ENCODE results near the gene CKAP2L.
A peak's percentile ranks its signal among the peaks of the same experiment; 100 is the strongest.
"Not testable (repeated sequence)": the region's sequence is repeated elsewhere in the genome, so short reads cannot be mapped to it uniquely, and the experiment has no call there.

Gene CKAP2L

DNA sequence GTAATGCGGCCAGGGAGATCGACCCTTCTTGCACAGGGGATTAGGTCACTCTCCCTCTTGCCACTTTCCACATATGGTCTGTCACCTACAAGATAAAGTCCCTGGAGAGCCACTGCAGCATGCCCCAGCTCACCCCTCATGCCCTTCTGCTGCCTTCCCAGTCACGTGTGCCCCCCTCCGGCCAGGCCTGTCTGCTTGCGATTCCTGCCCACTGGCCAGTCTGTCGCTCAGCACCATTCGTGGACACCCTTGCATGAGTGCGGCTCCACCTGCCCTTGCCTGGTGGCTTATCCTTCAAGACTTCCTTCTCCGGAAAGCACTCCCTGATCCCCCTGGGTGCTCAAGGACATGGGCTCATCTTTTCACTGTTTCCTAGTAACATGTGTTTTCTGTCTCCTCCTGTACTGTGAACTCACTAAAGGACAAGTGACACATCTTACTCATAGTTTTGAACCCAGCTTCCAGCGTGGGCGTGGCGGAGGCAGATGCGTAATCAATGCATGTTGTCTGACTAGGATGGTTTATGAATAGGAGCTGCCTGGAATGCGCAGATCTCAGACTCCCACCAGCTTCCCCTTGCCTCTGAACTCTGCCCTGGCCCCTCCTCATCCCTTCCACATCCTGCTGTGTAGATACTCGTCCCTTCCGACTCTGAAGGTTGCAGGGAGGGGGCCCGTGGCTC, 51.4 kb downstream of the CKAP2L start:
- no peak for DNase-seq (ENCODE audit: extremely low read depth in 1 of 2, low read depth in 1 of 2)

DNA sequence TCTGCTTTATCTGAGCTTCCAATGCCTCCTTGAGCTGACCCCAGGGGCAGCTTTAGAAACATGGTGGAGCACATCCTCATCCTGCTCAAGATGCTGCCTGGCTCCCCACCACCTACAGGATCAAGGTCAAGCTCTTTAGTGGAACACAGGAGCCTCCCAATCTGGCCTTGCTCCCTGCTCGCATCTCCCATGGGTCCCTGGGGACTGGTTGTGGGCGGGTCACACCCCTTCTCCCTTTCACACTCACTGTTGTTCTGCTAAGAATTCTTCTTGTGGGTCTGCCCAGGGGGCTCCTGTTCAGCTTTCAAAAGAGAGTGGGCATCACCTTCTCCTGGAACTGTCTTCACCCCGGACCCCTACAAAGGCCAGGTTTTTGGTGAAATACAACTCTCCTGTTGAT, 51.9 kb downstream of the CKAP2L start:
- no peak for DNase-seq (ENCODE audit: extremely low read depth in 1 of 2, low read depth in 1 of 2)

DNA sequence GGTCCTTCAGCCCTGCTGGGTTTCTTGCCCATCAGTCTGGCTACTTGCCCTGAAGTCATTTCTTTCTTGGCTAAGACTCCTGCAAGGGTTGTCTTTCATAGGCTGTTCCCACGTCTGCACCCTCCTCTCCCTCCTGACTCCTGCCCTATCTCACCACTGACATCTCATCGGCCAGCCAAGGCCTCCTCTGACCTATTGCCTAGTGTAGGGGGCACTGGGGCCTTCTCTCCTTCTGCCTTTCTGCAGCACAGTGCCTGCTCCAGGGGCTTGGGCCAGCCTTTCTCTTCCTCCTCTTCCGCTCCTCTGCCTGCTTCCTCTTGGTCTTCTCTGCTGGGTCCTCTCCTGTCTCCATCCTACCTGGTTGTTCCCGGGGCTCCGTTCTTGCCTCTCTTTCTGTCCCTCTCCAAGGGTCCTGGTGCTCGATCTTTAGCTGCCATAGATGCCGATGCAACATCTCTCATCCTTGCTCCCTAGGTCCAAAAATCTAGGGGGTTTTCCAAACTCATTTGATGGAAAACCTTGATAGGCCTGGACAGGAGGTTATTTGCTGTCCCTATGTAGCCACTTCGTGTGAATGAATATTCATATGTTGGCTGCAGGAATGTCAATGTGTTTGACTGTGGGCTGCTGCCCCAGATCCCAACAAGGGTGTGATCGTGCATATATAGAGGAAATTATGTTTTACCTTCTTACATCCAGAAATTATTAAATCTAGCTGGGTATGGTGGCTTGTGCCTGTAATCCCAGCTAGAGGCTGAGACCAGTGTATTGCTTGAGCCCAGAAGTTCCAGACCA, 53.3 kb downstream of the CKAP2L start:
- DNase-seq (ENCODE audit: extremely low read depth in 1 of 2, low read depth in 1 of 2), result no peak

DNA sequence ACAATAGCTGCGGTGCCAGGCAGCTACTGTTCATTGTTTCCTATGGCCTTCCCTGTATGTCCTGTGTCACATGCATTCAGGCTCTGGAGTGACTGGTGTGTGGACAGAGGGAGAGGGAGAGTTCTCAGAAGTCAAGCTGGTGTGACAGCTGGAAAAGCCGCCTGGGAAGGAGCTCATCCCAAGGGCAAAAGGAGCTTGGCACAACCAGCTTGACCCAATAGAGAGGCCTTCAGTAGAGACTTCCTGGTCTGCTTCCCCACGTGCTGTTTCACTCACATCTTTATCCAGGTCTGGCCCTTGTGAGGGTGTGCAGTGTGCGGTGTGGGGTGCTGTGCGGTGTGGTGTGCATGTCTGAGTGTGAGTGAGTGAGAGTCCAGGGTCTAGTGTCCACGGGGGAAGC, 54.7 kb downstream of the CKAP2L start:
- DNase-seq (ENCODE audit: extremely low read depth in 1 of 2, low read depth in 1 of 2), result no peak

DNA sequence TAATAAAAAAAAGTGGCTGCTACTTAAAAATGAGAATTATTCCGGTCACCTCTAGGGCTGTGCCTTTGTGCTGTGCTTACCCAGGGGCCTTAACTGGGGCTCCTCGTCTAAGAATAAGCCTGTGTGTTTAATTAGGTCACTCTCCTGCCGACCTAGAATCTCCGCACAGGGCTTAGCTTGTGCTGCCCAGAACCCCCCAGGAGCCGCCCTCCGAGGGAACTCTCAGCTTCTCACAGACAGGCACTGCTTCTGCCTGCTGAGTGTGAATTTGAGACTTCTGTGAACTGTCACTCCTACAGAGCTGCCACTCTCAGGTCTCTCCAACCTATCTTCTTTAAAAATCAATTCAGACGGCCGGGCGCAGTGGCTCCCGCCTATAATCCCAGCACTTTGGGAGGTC, 55.4 kb downstream of the CKAP2L start:
- DNase-seq (ENCODE audit: extremely low read depth in 1 of 2, low read depth in 1 of 2), result no peak

DNA sequence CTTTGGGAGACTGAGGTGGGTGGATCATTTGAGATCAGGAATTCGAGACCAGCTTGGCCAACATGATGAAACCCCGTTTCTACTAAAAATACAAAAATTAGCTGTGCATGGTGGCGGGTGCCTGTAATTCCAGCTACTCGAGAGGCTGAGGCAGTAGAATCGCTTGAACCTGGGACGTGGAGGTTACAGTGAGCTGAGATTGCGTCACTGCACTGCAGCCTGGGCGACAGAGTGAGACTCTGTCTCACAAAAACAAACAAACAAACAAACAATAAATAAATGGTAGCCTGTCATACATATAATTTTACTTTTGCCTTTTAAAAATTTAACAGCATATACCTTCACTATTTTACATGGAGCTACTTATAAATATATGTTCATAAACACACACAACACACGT, 57.5 kb downstream of the CKAP2L start:
- not testable (repeated sequence) for DNase-seq (ENCODE audit: extremely low read depth in 1 of 2, low read depth in 1 of 2)

DNA sequence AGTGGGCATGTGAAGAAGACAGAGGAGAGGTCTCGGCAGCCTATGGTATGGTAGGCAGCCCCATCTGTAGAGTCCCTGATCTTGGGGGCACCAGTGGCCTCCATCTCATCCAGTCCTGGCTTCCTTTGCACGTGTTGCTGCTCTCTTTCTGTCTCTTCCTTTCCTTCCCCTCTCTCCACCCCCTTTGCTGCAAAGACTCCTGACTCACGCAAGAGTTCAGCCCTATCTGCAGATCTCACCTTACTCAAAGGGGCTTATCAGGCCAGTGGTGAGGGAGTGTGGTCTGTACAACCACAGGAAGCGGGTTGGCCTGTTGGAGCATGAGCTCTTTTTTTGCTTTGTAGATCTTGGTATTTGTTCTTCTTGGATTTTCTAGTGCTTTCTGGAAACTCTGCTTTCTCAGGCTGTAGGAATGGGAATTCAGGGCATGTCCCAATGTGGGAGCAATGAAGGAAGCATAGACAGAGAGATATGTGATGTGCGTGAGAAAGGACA, 58.2 kb downstream of the CKAP2L start:
- peak in 1 of 2 donors; percentile 32 for DNase-seq (ENCODE audit: extremely low read depth in 1 of 2, low read depth in 1 of 2)

DNA sequence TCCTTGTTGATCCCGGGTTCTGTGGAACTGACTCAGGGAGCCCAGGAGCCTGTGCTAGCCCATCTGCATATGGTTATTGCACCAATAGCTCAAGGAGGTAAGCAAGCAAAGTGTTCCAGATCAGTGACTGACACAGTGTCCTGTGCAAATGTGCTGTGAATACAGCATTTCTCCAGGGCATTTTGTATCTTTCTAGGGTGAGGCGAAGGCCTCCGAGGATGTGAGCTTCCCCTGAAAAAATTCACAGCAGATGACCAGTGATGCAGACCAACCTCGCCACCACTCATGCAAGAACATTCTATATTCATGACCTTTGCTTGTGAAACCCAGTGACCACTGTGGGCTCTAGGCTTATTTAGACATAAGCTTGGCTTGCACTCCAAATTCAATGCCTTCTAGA, 58.8 kb downstream of the CKAP2L start:
- no peak for DNase-seq (ENCODE audit: extremely low read depth in 1 of 2, low read depth in 1 of 2)

DNA sequence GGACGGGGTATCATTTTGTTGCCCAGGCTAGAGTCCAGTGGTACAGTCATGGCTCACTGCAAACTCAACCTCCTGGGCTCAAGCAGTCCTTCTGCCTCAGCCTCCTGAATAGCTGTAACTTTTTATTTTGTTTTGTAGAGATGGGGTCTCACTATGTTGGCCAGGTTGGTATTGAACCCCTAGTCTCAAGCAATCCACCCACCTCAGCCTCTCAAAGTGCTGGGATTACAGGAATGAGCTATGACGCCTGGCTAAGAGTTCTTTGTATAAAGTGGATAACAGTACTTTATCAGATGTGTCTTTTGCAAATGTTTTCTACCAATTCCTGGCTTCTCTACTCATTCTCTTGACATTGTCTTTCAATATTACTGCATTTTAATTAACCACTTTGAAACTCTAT, 60.7 kb downstream of the CKAP2L start:
- no peak for DNase-seq (ENCODE audit: extremely low read depth in 1 of 2, low read depth in 1 of 2)

DNA sequence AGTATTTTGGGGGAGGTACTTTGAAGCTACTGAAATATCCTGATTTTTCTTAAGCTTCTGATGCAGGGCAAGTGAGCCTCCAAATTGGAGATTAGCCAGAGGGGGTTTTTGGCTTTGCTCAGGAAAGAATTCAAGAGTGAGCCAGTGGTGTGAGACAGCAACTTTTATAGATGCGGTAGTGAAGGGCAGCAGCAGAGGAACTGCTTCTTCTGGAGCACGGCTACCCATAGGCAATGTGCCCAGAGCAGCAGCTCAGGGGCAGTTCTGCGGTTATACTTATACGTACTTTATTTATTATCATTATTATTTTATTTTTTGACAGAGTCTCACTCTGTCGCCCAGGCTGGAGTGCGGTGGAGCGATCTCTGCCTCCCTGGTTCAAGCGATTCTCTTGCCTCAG, 63.4 kb downstream of the CKAP2L start:
- no peak for DNase-seq (ENCODE audit: extremely low read depth in 1 of 2, low read depth in 1 of 2)

DNA sequence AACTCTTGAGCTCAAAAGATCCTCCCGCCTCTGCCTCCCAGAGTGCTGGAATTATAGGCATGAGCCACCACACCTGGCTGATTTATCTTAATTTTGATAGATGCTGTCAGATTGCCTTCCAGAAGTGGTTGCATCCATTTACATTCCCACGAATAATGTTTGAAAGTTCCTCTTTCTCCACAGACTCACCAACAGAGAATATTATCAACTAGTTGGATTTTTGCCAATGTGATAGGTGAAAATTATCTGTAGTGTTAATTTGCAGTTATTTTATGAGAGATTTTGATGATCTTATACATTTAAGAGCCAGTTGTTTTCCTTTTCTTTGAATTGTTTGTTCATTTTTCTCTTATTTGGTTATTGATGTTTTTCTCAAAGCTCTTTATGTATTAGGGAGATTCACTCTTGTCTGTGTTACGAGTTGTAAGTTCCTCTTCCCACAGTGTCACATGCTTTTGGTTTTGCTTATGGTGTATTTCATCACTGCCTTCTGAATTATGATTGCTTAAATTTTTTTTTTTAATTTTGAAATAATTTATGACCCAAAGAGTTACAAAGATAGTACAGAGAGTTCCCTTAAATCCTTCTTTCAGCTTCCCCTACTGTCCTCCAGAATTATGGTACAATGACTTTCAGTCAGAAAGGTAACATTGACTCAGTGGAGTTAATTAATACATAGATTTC, 64.3 kb downstream of the CKAP2L start:
- DNase-seq (ENCODE audit: extremely low read depth in 1 of 2, low read depth in 1 of 2), result no peak

DNA sequence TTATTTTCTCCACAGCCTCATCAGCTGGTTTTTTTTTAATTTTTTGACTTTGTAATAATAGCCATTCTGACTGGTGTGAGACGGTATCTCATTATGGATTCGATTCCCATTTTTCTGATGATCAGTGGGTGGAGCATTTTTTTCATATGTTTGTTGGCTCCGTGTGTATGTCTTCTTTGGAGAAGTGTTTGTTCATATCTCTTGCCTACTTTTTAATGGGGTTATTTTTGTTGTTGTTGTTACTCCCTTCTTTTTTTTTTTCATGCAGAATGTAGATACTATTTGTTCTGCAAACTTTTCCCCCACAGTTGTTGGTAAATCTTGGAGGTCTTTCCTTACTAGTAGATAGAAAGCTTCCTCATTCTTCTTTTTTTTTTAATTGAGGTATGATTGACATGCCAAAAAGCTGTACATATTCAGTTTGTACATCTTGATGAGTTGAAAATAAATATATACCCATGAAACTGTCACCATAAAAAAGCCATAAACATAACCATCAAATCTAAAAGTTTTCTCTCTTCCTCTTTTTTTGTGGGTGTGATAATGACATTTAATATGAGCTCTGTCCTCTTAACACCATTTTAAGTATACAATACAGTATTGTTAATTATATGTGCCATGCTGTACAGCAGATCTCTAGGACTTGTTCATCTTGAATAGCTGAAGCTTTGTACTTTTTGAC, 65.4 kb downstream of the CKAP2L start:
- no peak for DNase-seq (ENCODE audit: extremely low read depth in 1 of 2, low read depth in 1 of 2)

DNA sequence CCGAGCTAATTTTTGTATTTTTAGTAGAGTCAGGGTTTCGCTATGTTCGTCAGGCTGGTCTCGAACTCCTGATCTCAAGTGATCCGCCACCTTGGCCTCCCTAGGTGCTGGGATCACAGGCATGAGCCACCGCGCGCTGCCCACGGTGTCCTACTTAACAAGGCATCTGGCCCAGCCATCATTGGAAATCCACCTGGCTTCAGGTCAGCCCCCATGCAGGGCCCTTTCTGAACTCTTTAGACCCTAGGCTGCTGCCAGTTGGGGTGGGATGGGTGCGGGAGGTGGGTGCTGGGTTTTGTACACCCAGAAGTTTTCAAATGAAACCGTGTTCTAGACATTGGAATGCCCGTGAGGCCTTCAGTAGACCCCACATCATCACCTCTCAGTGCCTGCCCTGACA, 70.2 kb downstream of the CKAP2L start:
- DNase-seq (ENCODE audit: extremely low read depth in 1 of 2, low read depth in 1 of 2), result no peak

DNA sequence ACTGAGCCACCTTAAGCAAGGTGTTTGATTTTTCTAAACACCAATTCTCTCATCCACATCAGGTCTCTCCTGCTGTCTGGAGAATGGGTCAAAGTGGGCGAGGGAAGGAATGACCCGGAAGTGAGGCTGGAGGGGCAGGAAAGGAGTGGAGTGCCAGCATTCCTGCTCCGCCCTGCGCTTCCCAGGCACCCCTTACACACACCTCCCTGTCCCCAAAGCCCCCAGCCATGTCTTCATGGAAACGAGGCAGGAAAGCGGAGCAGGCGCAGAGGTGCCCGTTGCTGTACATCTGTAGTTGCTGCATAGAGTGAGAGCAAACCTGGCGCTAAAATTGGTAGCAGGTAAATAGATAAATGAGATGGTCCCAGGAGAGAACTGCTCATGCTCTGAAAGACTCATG, 70.8 kb downstream of the CKAP2L start:
- DNase-seq (ENCODE audit: extremely low read depth in 1 of 2, low read depth in 1 of 2), result no peak

DNA sequence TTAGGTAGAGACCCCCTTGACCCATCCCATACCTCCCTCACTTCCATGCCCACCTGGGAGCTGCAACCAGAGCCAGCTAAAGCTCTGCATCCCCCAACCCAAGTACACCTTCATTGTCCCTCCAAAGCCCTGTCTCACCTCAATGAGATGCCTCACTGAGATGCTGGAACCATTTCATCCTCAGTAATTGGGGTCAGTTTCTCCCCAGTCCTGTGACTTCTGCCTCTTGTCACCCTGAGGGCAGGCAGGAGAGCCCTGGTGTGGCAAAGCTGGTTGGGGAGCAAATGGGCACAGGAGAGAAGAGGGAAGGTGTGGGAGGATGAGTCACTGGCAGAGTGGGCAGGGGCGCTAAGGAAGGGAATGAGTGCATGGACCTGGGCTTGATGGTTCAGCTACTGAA, 71.5 kb downstream of the CKAP2L start:
- no peak for DNase-seq (ENCODE audit: extremely low read depth in 1 of 2, low read depth in 1 of 2)

DNA sequence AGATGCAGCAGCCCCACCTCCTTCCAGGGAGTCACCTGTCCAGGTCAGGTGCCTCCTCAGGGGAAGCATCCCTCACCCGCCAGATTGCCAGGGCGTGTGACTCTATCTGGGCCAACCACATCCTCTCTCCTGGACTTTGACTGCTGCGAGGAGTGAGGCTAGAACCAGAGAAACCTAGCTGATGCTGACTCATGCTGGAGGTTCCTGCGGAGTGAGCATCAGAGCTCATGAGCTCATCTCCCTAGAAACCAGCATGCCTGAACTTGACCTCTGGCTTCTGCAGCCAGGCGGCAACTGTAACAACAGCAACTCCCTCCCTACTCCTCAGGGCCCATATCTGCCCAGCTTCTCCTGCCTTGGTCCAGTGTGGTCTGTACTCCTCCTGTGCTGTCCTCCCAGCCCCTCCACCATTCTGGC, 71.9 kb downstream of the CKAP2L start:
- peak in 1 of 2 donors; percentile 10 for DNase-seq (ENCODE audit: extremely low read depth in 1 of 2, low read depth in 1 of 2)

DNA sequence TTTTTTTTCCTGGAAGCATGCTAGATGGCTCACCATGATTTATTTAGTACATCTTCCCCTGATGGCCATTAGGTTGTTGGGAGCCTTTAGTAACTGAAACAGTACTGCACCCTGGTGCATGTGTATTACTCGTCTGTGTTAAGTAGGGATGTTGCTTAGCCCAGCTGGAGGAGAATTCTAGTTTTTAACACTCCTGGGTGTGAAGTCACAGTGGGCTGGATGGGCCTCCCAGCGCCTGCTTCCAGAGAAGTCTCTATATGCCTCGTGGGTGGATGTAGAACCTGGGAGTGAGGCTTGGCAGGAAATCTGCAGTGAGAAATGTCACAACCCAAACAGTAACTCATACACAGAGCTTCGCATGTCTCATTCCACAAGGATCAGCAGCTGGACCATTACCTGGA, 72.5 kb downstream of the CKAP2L start:
- DNase-seq (ENCODE audit: extremely low read depth in 1 of 2, low read depth in 1 of 2), result no peak

DNA sequence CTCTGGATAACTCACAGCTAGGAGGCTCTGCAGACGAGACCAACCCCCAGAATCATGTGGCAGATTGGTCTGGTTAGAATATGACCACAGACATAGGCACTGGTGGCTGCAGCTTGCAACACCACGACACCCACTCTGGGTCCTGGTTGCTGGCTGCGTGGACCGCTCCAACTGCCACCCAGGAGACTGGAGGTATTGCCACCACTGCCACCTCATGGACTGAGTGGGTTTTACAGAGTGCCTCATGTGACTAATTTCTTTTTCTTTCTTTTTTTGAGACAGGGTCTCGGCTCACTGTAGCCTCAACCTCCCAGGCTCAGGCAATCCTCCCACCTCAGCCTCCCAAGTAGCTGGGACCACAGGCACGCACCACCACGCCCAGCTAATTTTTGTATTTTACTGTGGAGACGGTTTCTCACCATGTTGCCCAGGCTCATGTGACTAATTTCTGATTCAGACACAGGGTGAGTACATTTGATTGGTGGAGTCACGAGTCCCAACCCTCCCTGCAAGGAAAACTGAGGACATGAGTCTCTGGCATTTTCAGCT, 73.5 kb downstream of the CKAP2L start:
- DNase-seq (ENCODE audit: extremely low read depth in 1 of 2, low read depth in 1 of 2), result peak; percentile 22 to 49

DNA sequence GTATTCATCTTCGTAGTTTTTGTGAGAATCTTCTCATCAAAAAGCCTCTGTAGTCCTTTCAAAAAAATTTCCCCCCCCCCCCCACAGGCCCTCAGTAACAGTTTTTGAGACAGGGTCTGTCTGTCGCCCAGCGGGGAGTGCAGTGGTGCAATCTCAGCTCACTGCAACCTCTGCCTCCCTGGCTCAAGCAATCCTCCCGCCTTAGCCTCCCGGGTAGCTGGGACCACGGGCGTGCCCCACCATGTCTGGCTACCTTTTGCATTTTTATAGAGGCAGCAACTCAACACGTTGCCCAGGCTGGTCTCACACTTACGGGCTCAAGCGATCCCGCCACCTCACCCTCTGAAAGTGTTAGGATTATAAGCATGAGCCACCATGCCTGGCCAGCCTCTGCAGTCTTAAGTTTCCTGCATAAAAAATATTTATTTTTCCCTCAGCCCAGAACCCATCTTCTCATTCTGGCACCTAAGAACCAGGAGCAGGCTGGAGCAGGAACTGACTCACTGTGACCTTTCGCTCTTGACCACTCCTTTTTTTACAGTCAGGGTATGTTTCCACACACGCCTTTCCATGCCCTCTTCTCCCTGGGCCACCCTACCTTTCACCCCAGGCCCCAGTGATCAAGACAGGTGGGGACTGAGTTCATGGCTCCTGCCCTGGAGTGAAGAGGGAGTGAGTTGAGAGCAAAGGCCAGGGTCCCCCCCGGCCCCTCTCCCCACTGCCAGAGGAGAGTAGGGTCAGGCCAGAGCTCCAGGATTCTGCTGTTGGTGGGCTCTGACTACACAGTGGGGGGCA, 76.1 kb downstream of the CKAP2L start:
- DNase-seq (ENCODE audit: extremely low read depth in 1 of 2, low read depth in 1 of 2), result no peak

DNA sequence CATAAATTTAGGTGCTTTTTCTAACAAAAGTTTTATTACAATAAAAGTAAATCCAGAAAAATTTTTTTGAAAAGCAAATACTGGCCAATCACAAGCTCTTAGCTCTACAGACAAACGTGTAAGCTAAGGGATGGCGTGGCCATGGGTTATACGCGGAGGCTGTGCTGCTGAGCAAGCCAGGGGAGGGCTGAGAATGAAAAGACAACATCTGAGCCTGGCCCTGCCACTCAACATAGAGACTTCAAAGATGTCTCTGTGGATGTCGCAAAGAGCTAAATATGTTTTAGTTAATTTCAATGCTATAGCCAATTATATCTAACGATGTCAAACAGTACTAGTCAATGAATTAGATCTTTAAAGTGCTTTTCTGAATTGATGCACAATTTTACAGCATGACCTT, 76.9 kb downstream of the CKAP2L start:
- DNase-seq (ENCODE audit: extremely low read depth in 1 of 2, low read depth in 1 of 2), result no peak
